HepG2 (cell line): Measurements from ENCODE around the gene MAPRE3. TPM values are rescaled to one million over a fixed set of nuclear protein-coding genes. Genes with fewer than 3 reads are reported as not detected.

ENCODE experiments used
- EED ChIP-seq: sonication (generic); formaldehyde crosslinking; IDR thresholded peaks from 2 replicates; pipeline ENCODE4 v1.5.0; 2020; ENCODE audit warnings: mild to moderate bottlenecking, missing genetic modification reagents
- ELF4 ChIP-seq: sonication (generic); formaldehyde crosslinking; IDR thresholded peaks from 2 replicates; pipeline ENCODE4 v1.5.0; 2020; ENCODE audit warnings: missing genetic modification reagents, mild to moderate bottlenecking, moderate library complexity, borderline replicate concordance
- ERF ChIP-seq: IDR thresholded peaks from 2 replicates; pipeline ENCODE4 v1.6.1; 2018; ENCODE audit warnings: missing biosample characterization, missing genetic modification reagents
- HNRNPK ChIP-seq: fragments of 200-400 bp; formaldehyde crosslinking; IDR thresholded peaks from 2 replicates; pipeline ENCODE4 v1.6.1; 2018; ENCODE audit warnings: low read length, low read depth, moderate library complexity, mild to moderate bottlenecking; ENCODE audit not compliant: poor library complexity, severe bottlenecking
- IKZF4 ChIP-seq: sonication (generic); formaldehyde crosslinking; IDR thresholded peaks from 2 replicates; pipeline ENCODE4 v1.5.1; 2020; ENCODE audit warnings: borderline replicate concordance, mild to moderate bottlenecking, low read depth, missing genetic modification reagents; ENCODE audit errors: not compliant biosample characterization
- ZFP37 ChIP-seq: sonication (generic); formaldehyde crosslinking; IDR thresholded peaks from 2 replicates; pipeline ENCODE4 v1.4.0; 2020; ENCODE audit warnings: missing genetic modification reagents, borderline replicate concordance
- ZNF350 ChIP-seq: sonication (generic); formaldehyde crosslinking; IDR thresholded peaks from 2 replicates; pipeline ENCODE4 v1.4.0; 2020; ENCODE audit warnings: mild to moderate bottlenecking, low read depth, missing genetic modification reagents, borderline replicate concordance
- polyA plus RNA-seq, 8 experiments: library from polyadenylated mRNA; depleted of rRNA in 3 of 8; stranded (reverse) in 7 of 8; unstranded in 1 of 8; fragments of >200 nt; fragmentation: Illumina TruSeq in 4 of 8; extraction: Trizol in 4 of 8; gene quantifications; 2 replicates each; pipeline versions ENCODE4 v1.2.1 to v1.2.3, GENCODE V29; 2011 to 2016; ENCODE audit warnings: low read depth in 4 of 8, missing spikeins in 1 of 8, mixed read lengths in 1 of 8; ENCODE audit not compliant: insufficient read depth in 1 of 8
- total RNA-seq, 5 experiments: library from RNA; depleted of rRNA; stranded (reverse); fragments of >200 nt; fragmentation: Illumina TruSeq; extraction: Trizol; gene quantifications; 2 replicates each; pipeline ENCODE4 v1.2.3, GENCODE V29; 2016; ENCODE audit warnings: low read depth in 1 of 5
- TF ChIP-seq, protein P1 (sequence below): sonication (generic); formaldehyde crosslinking; IDR thresholded peaks from 2 replicates; pipeline ENCODE4 v1.8.1; 2022; ENCODE audit warnings: low read depth, mild to moderate bottlenecking, missing genetic modification reagents
- TF ChIP-seq, protein P2 (sequence below): sonication (generic); formaldehyde crosslinking; IDR thresholded peaks from 2 replicates; pipeline ENCODE4 v1.4.0; 2020; ENCODE audit warnings: missing genetic modification reagents, borderline replicate concordance
- TF ChIP-seq, protein P3 (sequence below): sonication (generic); formaldehyde crosslinking; IDR thresholded peaks from 2 replicates; pipeline ENCODE4 v1.4.0; 2020; ENCODE audit warnings: low read depth, mild to moderate bottlenecking, missing genetic modification reagents
- TF ChIP-seq, protein P4 (sequence below): IDR thresholded peaks from 2 replicates; pipeline ENCODE4 v1.4.0; 2020; ENCODE audit warnings: mild to moderate bottlenecking, missing genetic modification reagents
- TF ChIP-seq, protein P5 (sequence below): sonication (generic); formaldehyde crosslinking; IDR thresholded peaks from 2 replicates; pipeline ENCODE4 v1.8.1; 2023; ENCODE audit warnings: mild to moderate bottlenecking, missing genetic modification reagents

The MAPRE3 gene
- total and polyA plus RNA-seq, 2 of the 13 experiments (the other 11 are each of a cell fraction or from before 2014, with no cell fraction given) = 0.31 to 0.91 TPM

DNA sequence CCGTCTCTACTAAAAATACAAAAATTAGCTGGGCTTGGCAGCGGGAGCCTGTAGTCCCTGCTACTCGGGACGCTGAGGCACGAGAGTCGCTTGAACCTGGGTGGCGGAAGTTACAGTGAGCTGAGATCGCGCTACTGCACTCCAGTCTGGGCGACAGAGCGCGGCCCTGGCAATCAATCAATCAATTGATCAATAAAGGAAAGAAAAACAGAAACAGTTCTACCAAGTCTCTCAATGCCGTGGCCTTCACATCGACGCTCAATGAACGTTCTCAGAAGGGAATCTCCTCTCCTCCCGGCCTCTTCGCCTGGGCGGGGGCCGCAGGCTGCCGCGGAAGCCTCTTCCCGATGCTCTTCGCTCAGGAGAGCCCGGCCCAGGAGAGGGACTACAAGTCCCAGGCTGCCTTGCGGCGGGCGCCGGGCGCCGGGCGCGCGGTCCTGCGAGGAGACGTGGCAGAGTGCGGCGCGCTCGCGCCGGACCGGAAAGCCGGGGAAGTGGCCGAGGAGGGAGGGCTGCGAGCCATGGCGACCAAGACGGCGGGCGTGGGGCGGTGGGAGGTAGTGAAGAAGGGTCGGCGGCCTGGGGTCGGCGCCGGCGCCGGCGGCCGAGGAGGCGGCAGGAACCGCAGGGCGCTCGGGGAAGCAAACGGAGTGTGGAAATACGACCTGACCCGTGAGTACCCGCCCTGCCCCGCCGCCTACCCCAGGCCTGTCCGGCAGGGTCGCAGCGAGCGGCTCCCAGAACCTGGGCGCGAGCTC, 62.2 kb downstream of the MAPRE3 start, which contains the start of gene TMEM214 (continued):
- TF ChIP-seq, protein P1, sequence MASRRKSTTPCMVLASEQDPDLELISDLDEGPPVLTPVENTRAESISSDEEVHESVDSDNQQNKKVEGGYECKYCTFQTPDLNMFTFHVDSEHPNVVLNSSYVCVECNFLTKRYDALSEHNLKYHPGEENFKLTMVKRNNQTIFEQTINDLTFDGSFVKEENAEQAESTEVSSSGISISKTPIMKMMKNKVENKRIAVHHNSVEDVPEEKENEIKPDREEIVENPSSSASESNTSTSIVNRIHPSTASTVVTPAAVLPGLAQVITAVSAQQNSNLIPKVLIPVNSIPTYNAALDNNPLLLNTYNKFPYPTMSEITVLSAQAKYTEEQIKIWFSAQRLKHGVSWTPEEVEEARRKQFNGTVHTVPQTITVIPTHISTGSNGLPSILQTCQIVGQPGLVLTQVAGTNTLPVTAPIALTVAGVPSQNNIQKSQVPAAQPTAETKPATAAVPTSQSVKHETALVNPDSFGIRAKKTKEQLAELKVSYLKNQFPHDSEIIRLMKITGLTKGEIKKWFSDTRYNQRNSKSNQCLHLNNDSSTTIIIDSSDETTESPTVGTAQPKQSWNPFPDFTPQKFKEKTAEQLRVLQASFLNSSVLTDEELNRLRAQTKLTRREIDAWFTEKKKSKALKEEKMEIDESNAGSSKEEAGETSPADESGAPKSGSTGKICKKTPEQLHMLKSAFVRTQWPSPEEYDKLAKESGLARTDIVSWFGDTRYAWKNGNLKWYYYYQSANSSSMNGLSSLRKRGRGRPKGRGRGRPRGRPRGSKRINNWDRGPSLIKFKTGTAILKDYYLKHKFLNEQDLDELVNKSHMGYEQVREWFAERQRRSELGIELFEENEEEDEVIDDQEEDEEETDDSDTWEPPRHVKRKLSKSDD (CRISPR knock-in tag) = peak; percentile 80; the same call in 1 of the 2 replicates
- TF ChIP-seq, protein P2, sequence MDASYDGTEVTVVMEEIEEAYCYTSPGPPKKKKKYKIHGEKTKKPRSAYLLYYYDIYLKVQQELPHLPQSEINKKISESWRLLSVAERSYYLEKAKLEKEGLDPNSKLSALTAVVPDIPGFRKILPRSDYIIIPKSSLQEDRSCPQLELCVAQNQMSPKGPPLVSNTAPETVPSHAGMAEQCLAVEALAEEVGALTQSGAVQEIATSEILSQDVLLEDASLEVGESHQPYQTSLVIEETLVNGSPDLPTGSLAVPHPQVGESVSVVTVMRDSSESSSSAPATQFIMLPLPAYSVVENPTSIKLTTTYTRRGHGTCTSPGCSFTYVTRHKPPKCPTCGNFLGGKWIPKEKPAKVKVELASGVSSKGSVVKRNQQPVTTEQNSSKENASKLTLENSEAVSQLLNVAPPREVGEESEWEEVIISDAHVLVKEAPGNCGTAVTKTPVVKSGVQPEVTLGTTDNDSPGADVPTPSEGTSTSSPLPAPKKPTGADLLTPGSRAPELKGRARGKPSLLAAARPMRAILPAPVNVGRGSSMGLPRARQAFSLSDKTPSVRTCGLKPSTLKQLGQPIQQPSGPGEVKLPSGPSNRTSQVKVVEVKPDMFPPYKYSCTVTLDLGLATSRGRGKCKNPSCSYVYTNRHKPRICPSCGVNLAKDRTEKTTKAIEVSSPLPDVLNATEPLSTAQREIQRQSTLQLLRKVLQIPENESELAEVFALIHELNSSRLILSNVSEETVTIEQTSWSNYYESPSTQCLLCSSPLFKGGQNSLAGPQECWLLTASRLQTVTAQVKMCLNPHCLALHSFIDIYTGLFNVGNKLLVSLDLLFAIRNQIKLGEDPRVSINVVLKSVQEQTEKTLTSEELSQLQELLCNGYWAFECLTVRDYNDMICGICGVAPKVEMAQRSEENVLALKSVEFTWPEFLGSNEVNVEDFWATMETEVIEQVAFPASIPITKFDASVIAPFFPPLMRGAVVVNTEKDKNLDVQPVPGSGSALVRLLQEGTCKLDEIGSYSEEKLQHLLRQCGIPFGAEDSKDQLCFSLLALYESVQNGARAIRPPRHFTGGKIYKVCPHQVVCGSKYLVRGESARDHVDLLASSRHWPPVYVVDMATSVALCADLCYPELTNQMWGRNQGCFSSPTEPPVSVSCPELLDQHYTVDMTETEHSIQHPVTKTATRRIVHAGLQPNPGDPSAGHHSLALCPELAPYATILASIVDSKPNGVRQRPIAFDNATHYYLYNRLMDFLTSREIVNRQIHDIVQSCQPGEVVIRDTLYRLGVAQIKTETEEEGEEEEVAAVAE (CRISPR knock-in tag) = no peak
- TF ChIP-seq ERF (CRISPR knock-in tag) = peak; percentile 69
- TF ChIP-seq, protein P3, sequence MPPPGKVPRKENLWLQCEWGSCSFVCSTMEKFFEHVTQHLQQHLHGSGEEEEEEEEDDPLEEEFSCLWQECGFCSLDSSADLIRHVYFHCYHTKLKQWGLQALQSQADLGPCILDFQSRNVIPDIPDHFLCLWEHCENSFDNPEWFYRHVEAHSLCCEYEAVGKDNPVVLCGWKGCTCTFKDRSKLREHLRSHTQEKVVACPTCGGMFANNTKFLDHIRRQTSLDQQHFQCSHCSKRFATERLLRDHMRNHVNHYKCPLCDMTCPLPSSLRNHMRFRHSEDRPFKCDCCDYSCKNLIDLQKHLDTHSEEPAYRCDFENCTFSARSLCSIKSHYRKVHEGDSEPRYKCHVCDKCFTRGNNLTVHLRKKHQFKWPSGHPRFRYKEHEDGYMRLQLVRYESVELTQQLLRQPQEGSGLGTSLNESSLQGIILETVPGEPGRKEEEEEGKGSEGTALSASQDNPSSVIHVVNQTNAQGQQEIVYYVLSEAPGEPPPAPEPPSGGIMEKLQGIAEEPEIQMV (CRISPR knock-in tag) = no peak
- TF ChIP-seq, protein P4, sequence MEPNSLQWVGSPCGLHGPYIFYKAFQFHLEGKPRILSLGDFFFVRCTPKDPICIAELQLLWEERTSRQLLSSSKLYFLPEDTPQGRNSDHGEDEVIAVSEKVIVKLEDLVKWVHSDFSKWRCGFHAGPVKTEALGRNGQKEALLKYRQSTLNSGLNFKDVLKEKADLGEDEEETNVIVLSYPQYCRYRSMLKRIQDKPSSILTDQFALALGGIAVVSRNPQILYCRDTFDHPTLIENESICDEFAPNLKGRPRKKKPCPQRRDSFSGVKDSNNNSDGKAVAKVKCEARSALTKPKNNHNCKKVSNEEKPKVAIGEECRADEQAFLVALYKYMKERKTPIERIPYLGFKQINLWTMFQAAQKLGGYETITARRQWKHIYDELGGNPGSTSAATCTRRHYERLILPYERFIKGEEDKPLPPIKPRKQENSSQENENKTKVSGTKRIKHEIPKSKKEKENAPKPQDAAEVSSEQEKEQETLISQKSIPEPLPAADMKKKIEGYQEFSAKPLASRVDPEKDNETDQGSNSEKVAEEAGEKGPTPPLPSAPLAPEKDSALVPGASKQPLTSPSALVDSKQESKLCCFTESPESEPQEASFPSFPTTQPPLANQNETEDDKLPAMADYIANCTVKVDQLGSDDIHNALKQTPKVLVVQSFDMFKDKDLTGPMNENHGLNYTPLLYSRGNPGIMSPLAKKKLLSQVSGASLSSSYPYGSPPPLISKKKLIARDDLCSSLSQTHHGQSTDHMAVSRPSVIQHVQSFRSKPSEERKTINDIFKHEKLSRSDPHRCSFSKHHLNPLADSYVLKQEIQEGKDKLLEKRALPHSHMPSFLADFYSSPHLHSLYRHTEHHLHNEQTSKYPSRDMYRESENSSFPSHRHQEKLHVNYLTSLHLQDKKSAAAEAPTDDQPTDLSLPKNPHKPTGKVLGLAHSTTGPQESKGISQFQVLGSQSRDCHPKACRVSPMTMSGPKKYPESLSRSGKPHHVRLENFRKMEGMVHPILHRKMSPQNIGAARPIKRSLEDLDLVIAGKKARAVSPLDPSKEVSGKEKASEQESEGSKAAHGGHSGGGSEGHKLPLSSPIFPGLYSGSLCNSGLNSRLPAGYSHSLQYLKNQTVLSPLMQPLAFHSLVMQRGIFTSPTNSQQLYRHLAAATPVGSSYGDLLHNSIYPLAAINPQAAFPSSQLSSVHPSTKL (CRISPR knock-in tag) = peak; percentile 56
- peak; percentile 24; the same call in 1 of the 2 replicates for TF ChIP-seq ELF4
- peak; percentile 42; the same call in 1 of the 2 replicates for TF ChIP-seq ZFP37
- TF ChIP-seq IKZF4 (CRISPR knock-in tag) = peak; percentile 90
- TF ChIP-seq HNRNPK = peak; percentile 95
- TF ChIP-seq, protein P5, sequence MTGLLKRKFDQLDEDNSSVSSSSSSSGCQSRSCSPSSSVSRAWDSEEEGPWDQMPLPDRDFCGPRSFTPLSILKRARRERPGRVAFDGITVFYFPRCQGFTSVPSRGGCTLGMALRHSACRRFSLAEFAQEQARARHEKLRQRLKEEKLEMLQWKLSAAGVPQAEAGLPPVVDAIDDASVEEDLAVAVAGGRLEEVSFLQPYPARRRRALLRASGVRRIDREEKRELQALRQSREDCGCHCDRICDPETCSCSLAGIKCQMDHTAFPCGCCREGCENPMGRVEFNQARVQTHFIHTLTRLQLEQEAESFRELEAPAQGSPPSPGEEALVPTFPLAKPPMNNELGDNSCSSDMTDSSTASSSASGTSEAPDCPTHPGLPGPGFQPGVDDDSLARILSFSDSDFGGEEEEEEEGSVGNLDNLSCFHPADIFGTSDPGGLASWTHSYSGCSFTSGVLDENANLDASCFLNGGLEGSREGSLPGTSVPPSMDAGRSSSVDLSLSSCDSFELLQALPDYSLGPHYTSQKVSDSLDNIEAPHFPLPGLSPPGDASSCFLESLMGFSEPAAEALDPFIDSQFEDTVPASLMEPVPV (CRISPR knock-in tag) = peak; percentile 81
- peak; percentile 72 for TF ChIP-seq ZNF350 (CRISPR knock-in tag)
- 0 out of 2 replicates have a peak, but pooled peaks have one; percentile 11 for TF ChIP-seq EED (CRISPR knock-in tag)
